Cardiac muscle cell (in vitro differentiated cells and primary cell): Measurements from ENCODE around the gene RIPOR2. TPM values are rescaled to one million over a fixed set of nuclear protein-coding genes. Genes with fewer than 3 reads are reported as not detected.
A peak's percentile ranks its signal among the peaks of the same experiment; 100 is the strongest.
"Not testable (repeated sequence)": the region's sequence is repeated elsewhere in the genome, so short reads cannot be mapped to it uniquely, and the experiment has no call there.

ENCODE experiments used
- DNase-seq, 2 donors: peaks; one replicate each; pipeline versions ENCODE4 v3.0.0 to v3.0.0-alpha.2; 2010 to 2017; ENCODE audit warnings: low read depth in 1 of 2, low spot score in 1 of 2
- H3K27ac ChIP-seq: fragments of 200-600 bp; sonication (generic); 2 replicates; pipeline ENCODE4 v1.5.1; 2016
- H3K27me3 ChIP-seq: fragments of 200-600 bp; sonication (generic); 2 replicates; pipeline ENCODE4 v1.6.0; 2016; ENCODE audit warnings: control low read depth
- H3K36me3 ChIP-seq: fragments of 200-600 bp; sonication (generic); 2 replicates; pipeline ENCODE4 v1.5.1; 2016; ENCODE audit warnings: control low read depth
- H3K4me1 ChIP-seq: fragments of 200-600 bp; sonication (generic); 2 replicates; pipeline ENCODE4 v1.8.1; 2017; ENCODE audit warnings: low read depth, mild to moderate bottlenecking, mixed run types
- H3K4me3 ChIP-seq: fragments of 200-600 bp; sonication (generic); 2 replicates; pipeline ENCODE4 v1.5.1; 2016; ENCODE audit warnings: mild to moderate bottlenecking
- H3K9me3 ChIP-seq: fragments of 200-600 bp; sonication (generic); 2 replicates; pipeline ENCODE4 v1.5.1; 2017; ENCODE audit warnings: low read depth, mild to moderate bottlenecking, control low read depth
- CTCF ChIP-seq: IDR thresholded peaks from 2 replicates; pipeline ENCODE4 v1.5.1; 2012; ENCODE audit warnings: low read depth, mild to moderate bottlenecking, low read length
- polyA plus RNA-seq: library from polyadenylated mRNA; unstranded; fragments of >200 nt; fragmentation: Nextera tagmentation; extraction: Ambion mirVana; gene quantifications from 2 replicates; pipeline ENCODE4 v1.2.1, GENCODE V29; 2016
- total RNA-seq: library from RNA; depleted of rRNA; stranded (reverse); fragments of >200 nt; gene quantifications from 2 replicates; pipeline ENCODE4 v1.2.3, GENCODE V29; 2016

Gene RIPOR2
- total and polyA plus RNA-seq, 2 experiments from 2014 or later, result 2.2 to 6.9 TPM

- no peak for TF ChIP-seq CTCF
- Histone ChIP-seq H3K27me3 (no peaks in the 10 kb centered on the region), H3K4me1 (peaks cover 47% of the 10 kb centered on the region), H3K9me3 (no peaks in the 10 kb centered on the region), H3K4me3 (no peak overlapping the region), H3K36me3 (no peaks in the 10 kb centered on the region), H3K27ac (no peak overlapping the region)
- DNase-seq, result peak in 1 of 2 donors; percentile 27
Observed at GRCh38 chr6:24927985-24928745, 7.6 kb downstream of the RIPOR2 start.

GRCh38 chr6:24927277-24927955 is 8.3 kb downstream of the RIPOR2 start:
- H3K27me3 ChIP-seq, result no peaks in the 10 kb centered on the region
- no peak overlapping the region for H3K27ac ChIP-seq
- no peak overlapping the region for H3K4me3 ChIP-seq
- H3K36me3 ChIP-seq, result no peaks in the 10 kb centered on the region
- DNase-seq, result no peak
- H3K4me1 ChIP-seq, result peaks cover 45% of the 10 kb centered on the region
- H3K9me3 ChIP-seq, result no peaks in the 10 kb centered on the region
- TF ChIP-seq CTCF, result no peak

GRCh38 chr6:24926647-24927046 is 9.1 kb downstream of the RIPOR2 start:
- not testable (repeated sequence) for DNase-seq, H3K36me3 ChIP-seq, H3K9me3 ChIP-seq, H3K27me3 ChIP-seq, H3K27ac ChIP-seq, H3K4me3 ChIP-seq
- H3K4me1 ChIP-seq, result peaks cover 38% of the 10 kb centered on the region

- no peak overlapping the region for H3K4me3 ChIP-seq
- H3K36me3 ChIP-seq, result no peaks in the 10 kb centered on the region
- no peak overlapping the region for H3K27ac ChIP-seq
- peaks cover 33% of the 10 kb centered on the region for H3K4me1 ChIP-seq
- DNase-seq, result no peak
- TF ChIP-seq CTCF, result no peak
- H3K9me3 ChIP-seq, result no peaks in the 10 kb centered on the region
- H3K27me3 ChIP-seq, result no peaks in the 10 kb centered on the region
Observed at GRCh38 chr6:24926192-24926591, 9.6 kb downstream of the RIPOR2 start.

GRCh38 chr6:24925661-24926060 is 10.1 kb downstream of the RIPOR2 start:
- no peak for TF ChIP-seq CTCF
- no peak for DNase-seq
- Histone ChIP-seq H3K4me1 (peaks cover 28% of the 10 kb centered on the region), H3K4me3 (no peak overlapping the region), H3K9me3 (no peaks in the 10 kb centered on the region), H3K36me3 (no peaks in the 10 kb centered on the region), H3K27me3 (no peaks in the 10 kb centered on the region), H3K27ac (no peak overlapping the region)

GRCh38 chr6:24924580-24925356 is 11.0 kb downstream of the RIPOR2 start:
- TF ChIP-seq CTCF, result no peak
- Histone ChIP-seq H3K4me1 (peaks cover 24% of the 10 kb centered on the region), H3K36me3 (no peaks in the 10 kb centered on the region), H3K27ac (no peak overlapping the region), H3K27me3 (no peaks in the 10 kb centered on the region), H3K4me3 (no peak overlapping the region), H3K9me3 (no peaks in the 10 kb centered on the region)
- no peak for DNase-seq
